DMS153 treated with DMSO at 0.1 percent for 48 hours (cell line): ENCODE measurements around the gene CR2.
"Not testable (repeated sequence)": the region's sequence is repeated elsewhere in the genome, so short reads cannot be mapped to it uniquely, and the experiment has no call there.

Source experiments
- DNase-seq: peaks from one replicate; lab custom pipeline; 2025; ENCODE audit not compliant: unreplicated experiment; lab: John Stamatoyannopoulos, UW

The CR2 gene

GRCh38 chr1:207503950-207504349, 49.8 kb downstream of the CR2 start:
- DNase-seq: no peak

GRCh38 chr1:207504438-207504837, 50.3 kb downstream of the CR2 start:
- DNase-seq: no peak

DNA sequence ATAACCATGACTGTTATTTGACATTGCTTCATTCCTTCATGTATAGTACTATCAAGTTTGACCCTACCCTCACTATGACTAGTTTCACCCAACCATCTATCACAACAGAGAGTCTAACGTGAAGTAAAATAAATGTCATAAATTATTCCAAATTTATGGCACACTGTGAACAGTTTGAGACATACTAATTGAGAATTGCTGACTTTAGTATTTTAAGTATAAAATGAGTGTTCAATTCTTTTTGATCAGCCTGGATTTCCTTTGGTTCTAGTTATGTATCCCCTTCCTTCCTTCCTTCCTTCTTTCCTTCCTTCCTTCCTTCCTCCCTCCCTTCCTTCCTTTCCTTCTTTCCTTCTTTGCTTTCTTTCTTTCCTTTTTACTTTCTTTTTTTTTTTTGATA, 56.3 kb downstream of the CR2 start:
- no peak for DNase-seq

GRCh38 chr1:207514890-207515289, 60.8 kb downstream of the CR2 start:
- no peak for DNase-seq

DNA sequence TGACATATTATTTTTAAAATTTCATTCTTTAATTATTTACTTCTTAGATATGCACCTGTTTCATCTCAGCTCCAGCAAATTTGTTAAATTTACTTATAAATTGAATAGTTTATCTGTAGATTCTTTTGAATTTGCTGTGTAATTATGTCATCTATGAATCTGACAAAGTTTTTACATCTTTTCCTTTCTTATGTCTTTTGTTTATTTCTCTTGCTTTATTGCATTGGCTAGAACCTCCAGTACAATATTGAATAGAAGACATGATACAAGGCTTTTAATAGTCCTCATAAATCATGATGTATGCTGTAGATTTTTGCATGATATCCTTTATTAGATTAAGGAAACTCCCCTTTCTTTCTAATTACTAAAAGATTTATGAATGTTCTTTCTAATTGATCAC, 62.6 kb downstream of the CR2 start:
- DNase-seq: no peak

GRCh38 chr1:207518608-207519236, 64.6 kb downstream of the CR2 start:
- no peak for DNase-seq

GRCh38 chr1:207519505-207520399, 65.6 kb downstream of the CR2 start:
- no peak for DNase-seq

GRCh38 chr1:207520400-207521345, 66.5 kb downstream of the CR2 start:
- not testable (repeated sequence) for DNase-seq

GRCh38 chr1:207525239-207525638, 71.1 kb downstream of the CR2 start:
- DNase-seq: not testable (repeated sequence)

- DNase-seq: not testable (repeated sequence)
These were observed 74.3 kb downstream of the CR2 start for GRCh38 chr1:207528401-207528800.

- not testable (repeated sequence) for DNase-seq
These were observed 82.1 kb downstream of the CR2 start for GRCh38 chr1:207536263-207536662.
